CD4-positive, alpha-beta T cell (primary cell): ENCODE data around the gene EML4. TPM values are rescaled to one million over a fixed set of nuclear protein-coding genes. Genes with fewer than 3 reads are reported as not detected.
"Not testable (repeated sequence)": the region's sequence is repeated elsewhere in the genome, so short reads cannot be mapped to it uniquely, and the experiment has no call there.

Experiments used
- ATAC-seq: fragments of 200-7000 bp; cut with Tn5 transposase; one replicate; pipeline ENCODE4 v1.10.0; 2022; ENCODE audit warnings: mild to moderate bottlenecking; ENCODE audit not compliant: poor library complexity
- CTCF ChIA-PET: fragments of 350-600 bp; sonication (Branson Sonifier 250); formaldehyde crosslinking; loops from one replicate; lab custom pipeline; 2021; ENCODE audit warnings: antibody characterized with exemption, inconsistent platforms; lab: Charles Lee
- POLR2A ChIA-PET: fragments of 350-600 bp; sonication (Branson Sonifier 250); formaldehyde crosslinking; loops from one replicate; lab custom pipeline; 2021; ENCODE audit warnings: antibody characterized with exemption, inconsistent platforms; lab: Charles Lee
- DNase-seq, 14 experiments: peaks; one replicate each; pipeline ENCODE4 v3.0.0-alpha.2; 2013 to 2020; ENCODE audit warnings: mixed read lengths in 2 of 14
- H3K27ac ChIP-seq, 2 donors: one replicate each; pipeline versions ENCODE4 v1.5.1 to v1.7.0; 2013; ENCODE audit warnings: low read length in 2 of 2, low read depth in 1 of 2, mild to moderate bottlenecking in 1 of 2
- H3K27me3 ChIP-seq, 2 experiments: 1 replicate in 1 of 2; 2 replicates in 1 of 2; pipeline versions ENCODE4 v1.6.1 to v1.7.0; 2013; ENCODE audit warnings: low read length in 2 of 2, control low read depth in 1 of 2, mild to moderate bottlenecking in 1 of 2, moderate library complexity in 1 of 2; ENCODE audit not compliant: insufficient read depth in 2 of 2, control insufficient read depth in 1 of 2
- H3K36me3 ChIP-seq: one replicate; pipeline ENCODE4 v1.6.1; 2013; ENCODE audit warnings: low read length, control low read depth; ENCODE audit not compliant: insufficient read depth
- H3K4me1 ChIP-seq: one replicate; pipeline ENCODE4 v1.6.1; 2013; ENCODE audit warnings: low read length, control low read depth; ENCODE audit not compliant: insufficient read depth
- H3K4me3 ChIP-seq: one replicate; pipeline ENCODE4 v1.5.1; 2013; ENCODE audit warnings: mild to moderate bottlenecking, low read length, moderate library complexity
- H3K9me3 ChIP-seq, 2 experiments: 1 replicate in 1 of 2; 2 replicates in 1 of 2; pipeline versions ENCODE4 v1.6.1 to v1.7.0; 2013; ENCODE audit warnings: low read length in 2 of 2, mild to moderate bottlenecking in 2 of 2, control low read depth in 1 of 2, moderate library complexity in 1 of 2; ENCODE audit not compliant: control insufficient read depth in 1 of 2, insufficient read depth in 1 of 2
- H3K27ac Mint-ChIP-seq: one replicate; pipeline ENCODE4 v1.8.0; 2020; ENCODE audit warnings: mixed read lengths
- H3K27me3 Mint-ChIP-seq: one replicate; pipeline ENCODE4 v1.8.0; 2021; ENCODE audit warnings: mixed read lengths
- H3K36me3 Mint-ChIP-seq: one replicate; pipeline ENCODE4 v1.8.0; 2021; ENCODE audit warnings: low read depth, mixed read lengths
- H3K4me1 Mint-ChIP-seq: one replicate; pipeline ENCODE4 v1.8.0; 2021; ENCODE audit warnings: low read depth, mixed read lengths
- H3K4me3 Mint-ChIP-seq: one replicate; pipeline ENCODE4 v1.8.0; 2020; ENCODE audit warnings: mild to moderate bottlenecking, mixed read lengths
- H3K9me3 Mint-ChIP-seq: one replicate; pipeline ENCODE4 v1.8.0; 2020; ENCODE audit warnings: mixed read lengths
- intact Hi-C, 2 experiments: fragments of 100-400 bp; cut with DNase I in 1 of 2; cut with micrococcal nuclease in 1 of 2; formaldehyde crosslinking; loops; one replicate each; pipeline versions ENCODE4 v1.15.1 to v1.9.0; 2023 to 2025; cut with DNase I, micrococcal nuclease
- total RNA-seq, 174 experiments: library from RNA in 2 of 174; stranded (reverse) in 2 of 174; gene quantifications; one replicate each; pipeline ENCODE4 v1.2.3 and lab custom pipeline; 2021 to 2026
- TF ChIP-seq, protein P1 (sequence below): fragments of 200-600 bp; IDR thresholded peaks from one replicate; pipeline ENCODE4 v1.8.0; 2022; ENCODE audit warnings: antibody characterized with exemption, mild to moderate bottlenecking

EML4 gene
- total RNA-seq, 2 experiments from 2014 or later: 219 to 228 TPM

- TF ChIP-seq, protein P1, sequence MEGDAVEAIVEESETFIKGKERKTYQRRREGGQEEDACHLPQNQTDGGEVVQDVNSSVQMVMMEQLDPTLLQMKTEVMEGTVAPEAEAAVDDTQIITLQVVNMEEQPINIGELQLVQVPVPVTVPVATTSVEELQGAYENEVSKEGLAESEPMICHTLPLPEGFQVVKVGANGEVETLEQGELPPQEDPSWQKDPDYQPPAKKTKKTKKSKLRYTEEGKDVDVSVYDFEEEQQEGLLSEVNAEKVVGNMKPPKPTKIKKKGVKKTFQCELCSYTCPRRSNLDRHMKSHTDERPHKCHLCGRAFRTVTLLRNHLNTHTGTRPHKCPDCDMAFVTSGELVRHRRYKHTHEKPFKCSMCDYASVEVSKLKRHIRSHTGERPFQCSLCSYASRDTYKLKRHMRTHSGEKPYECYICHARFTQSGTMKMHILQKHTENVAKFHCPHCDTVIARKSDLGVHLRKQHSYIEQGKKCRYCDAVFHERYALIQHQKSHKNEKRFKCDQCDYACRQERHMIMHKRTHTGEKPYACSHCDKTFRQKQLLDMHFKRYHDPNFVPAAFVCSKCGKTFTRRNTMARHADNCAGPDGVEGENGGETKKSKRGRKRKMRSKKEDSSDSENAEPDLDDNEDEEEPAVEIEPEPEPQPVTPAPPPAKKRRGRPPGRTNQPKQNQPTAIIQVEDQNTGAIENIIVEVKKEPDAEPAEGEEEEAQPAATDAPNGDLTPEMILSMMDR: no peak
- no peak overlapping the region for H3K4me3 Mint-ChIP-seq
- intact Hi-C loops: loop anchor here in 1 of 2 experiments (10.0 kb wide), 1 partner anchor 52 kb away; no protein-coding TSS in a partner anchor
These were observed 3.4 kb downstream of the EML4 start for GRCh38 chr2:42172566-42172965.

GRCh38 chr2:42173467-42173866, 4.3 kb downstream of the EML4 start:
- not testable (repeated sequence) for H3K27me3 ChIP-seq, H3K4me3 Mint-ChIP-seq, ATAC-seq, H3K36me3 ChIP-seq, H3K9me3 ChIP-seq, H3K27me3 Mint-ChIP-seq, H3K27ac Mint-ChIP-seq, DNase-seq, H3K9me3 Mint-ChIP-seq
- Histone ChIP-seq H3K27ac (peak overlapping the region in 1 of 2 donors; percentile 93), H3K4me1 (peaks cover 50% of the 10 kb centered on the region), H3K4me3 (peak overlapping the region; percentile 96)
- ChIA-PET CTCF (interaction anchor here (1.5 kb wide), 2 partner anchors 23 to 46 kb away, joined by 3 to 4 read pairs; no protein-coding TSS in a partner anchor), POLR2A (interaction anchor here (0.8 to 11.5 kb wide), 8 partner anchors 10 to 72 kb away, joined by 3 to 230 read pairs (median 4); no protein-coding TSS in a partner anchor)
- intact Hi-C loops: loop anchor here in 1 of 2 experiments (10.0 kb wide), 1 partner anchor 51 kb away; no protein-coding TSS in a partner anchor
- peaks cover 30% of the 10 kb centered on the region for H3K4me1 Mint-ChIP-seq
- peaks cover 18% of the 10 kb centered on the region for H3K36me3 Mint-ChIP-seq

More at GRCh38 chr2:42172566-42172965, 3.4 kb downstream of the EML4 start:
- peaks cover 23% of the 10 kb centered on the region for H3K4me1 Mint-ChIP-seq
- DNase-seq (no peak), ATAC-seq (no peak)
- peak overlapping the region; percentile 88 to 93 for H3K27ac ChIP-seq
- POLR2A ChIA-PET: interaction anchor here (0.9 to 11.5 kb wide), 8 partner anchors 10 to 72 kb away, joined by 3 to 230 read pairs (median 6); no protein-coding TSS in a partner anchor
- H3K36me3 Mint-ChIP-seq: peaks cover 13% of the 10 kb centered on the region
- peaks cover 0 to 5% of the 10 kb centered on the region in 2 experiments for H3K9me3 ChIP-seq
- H3K27me3 ChIP-seq: no peaks in the 10 kb centered on the region
- CTCF ChIA-PET: interaction anchor here (1.5 kb wide), 2 partner anchors 24 to 45 kb away, joined by 3 to 4 read pairs; no protein-coding TSS in a partner anchor
- peaks cover 45% of the 10 kb centered on the region for H3K4me1 ChIP-seq
- H3K4me3 ChIP-seq: peak overlapping the region; percentile 96
- no peaks in the 10 kb centered on the region for H3K9me3 Mint-ChIP-seq
- H3K27ac Mint-ChIP-seq: no peak overlapping the region
- peaks cover 5% of the 10 kb centered on the region for H3K36me3 ChIP-seq
- H3K27me3 Mint-ChIP-seq: no peaks in the 10 kb centered on the region

DNA sequence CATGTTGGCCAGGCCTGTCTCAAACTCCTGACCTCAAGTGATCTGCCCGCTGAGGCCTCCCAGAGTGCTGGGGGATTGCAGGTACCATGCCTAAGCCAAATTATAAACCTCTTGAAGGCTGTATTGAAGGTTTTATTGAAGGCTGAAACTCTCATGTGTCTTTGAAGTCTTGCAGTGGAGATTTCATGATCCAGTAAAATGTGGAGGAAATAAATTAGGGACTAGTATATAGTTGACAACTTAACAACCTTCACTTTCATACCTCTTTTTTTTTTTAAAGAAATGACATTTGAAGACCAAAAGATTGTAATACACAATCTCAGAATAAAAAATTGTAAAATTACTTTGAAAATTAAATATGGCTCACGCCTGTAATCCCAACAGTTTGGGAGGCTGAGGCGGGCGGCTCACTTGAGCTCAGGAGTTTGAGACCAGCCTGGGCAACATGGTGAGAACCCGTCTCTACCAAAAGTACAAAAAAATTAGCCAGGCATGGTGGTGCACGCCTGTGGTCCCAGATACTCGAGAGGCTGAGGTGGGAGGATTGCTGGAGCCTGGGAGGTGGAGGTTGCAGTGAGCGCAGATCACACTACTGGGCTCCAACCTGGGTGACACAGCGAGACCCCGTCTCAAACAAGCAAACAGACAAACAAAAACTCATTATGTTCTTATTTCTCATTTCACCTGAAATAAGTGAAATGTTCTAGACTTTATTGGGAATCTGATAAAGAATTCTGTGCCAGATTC, 8.0 kb downstream of the EML4 start:
- intact Hi-C loops: loop anchor here in 1 of 2 experiments (1.0 to 10.0 kb wide), 2 partner anchors 19 to 48 kb away; no protein-coding TSS in a partner anchor
- Mint-ChIP-seq H3K27me3 (no peaks in the 10 kb centered on the region), H3K9me3 (no peaks in the 10 kb centered on the region), H3K27ac (no peak overlapping the region), H3K4me3 (no peak overlapping the region), H3K36me3 (peaks cover 47% of the 10 kb centered on the region), H3K4me1 (peaks cover 60% of the 10 kb centered on the region)
- H3K4me1 ChIP-seq: peaks cover 64% of the 10 kb centered on the region
- no peak overlapping the region for H3K27ac ChIP-seq
- no peak for ATAC-seq
- ChIA-PET CTCF (no interaction called here), POLR2A (no interaction called here)
- no peaks in the 10 kb centered on the region for H3K9me3 ChIP-seq
- TF ChIP-seq, protein P1: no peak
- no peaks in the 10 kb centered on the region for H3K27me3 ChIP-seq
- no peak for DNase-seq
- H3K4me3 ChIP-seq: no peak overlapping the region
- H3K36me3 ChIP-seq: peaks cover 10% of the 10 kb centered on the region
